NCI-H748 (cell line): Measurements from ENCODE around the gene LDLRAD2.

Experiments
- DNase-seq: peaks from one replicate; lab custom pipeline; 2025; ENCODE audit not compliant: unreplicated experiment; lab: John Stamatoyannopoulos, UW

Gene LDLRAD2

GRCh38 chr1:21842606-21843162 lies 30.6 kb downstream of the LDLRAD2 start:
- no peak for DNase-seq

- DNase-seq = no peak
Measured at GRCh38 chr1:21843208-21843607, 31.1 kb downstream of the LDLRAD2 start.

DNA sequence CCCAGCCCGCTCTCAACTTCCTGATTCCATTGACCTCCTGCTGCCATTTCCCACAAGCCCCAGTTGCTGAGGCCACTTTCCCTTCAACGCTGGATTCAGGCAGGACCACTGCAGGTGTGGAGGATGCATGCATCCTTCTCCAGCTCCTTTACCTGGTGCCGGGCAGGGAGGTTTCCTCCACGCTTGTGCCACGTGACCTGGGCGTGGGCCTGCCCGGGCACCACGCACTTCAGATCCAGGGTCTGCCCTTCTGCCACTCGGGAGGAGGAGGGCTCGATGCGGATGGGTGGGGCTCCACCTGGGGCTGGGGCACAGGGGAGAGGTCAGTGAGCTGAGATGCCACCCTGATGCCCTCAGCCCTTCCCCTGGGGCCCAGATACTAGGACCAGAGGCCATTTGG lies 31.9 kb downstream of the LDLRAD2 start:
- DNase-seq = no peak

DNA sequence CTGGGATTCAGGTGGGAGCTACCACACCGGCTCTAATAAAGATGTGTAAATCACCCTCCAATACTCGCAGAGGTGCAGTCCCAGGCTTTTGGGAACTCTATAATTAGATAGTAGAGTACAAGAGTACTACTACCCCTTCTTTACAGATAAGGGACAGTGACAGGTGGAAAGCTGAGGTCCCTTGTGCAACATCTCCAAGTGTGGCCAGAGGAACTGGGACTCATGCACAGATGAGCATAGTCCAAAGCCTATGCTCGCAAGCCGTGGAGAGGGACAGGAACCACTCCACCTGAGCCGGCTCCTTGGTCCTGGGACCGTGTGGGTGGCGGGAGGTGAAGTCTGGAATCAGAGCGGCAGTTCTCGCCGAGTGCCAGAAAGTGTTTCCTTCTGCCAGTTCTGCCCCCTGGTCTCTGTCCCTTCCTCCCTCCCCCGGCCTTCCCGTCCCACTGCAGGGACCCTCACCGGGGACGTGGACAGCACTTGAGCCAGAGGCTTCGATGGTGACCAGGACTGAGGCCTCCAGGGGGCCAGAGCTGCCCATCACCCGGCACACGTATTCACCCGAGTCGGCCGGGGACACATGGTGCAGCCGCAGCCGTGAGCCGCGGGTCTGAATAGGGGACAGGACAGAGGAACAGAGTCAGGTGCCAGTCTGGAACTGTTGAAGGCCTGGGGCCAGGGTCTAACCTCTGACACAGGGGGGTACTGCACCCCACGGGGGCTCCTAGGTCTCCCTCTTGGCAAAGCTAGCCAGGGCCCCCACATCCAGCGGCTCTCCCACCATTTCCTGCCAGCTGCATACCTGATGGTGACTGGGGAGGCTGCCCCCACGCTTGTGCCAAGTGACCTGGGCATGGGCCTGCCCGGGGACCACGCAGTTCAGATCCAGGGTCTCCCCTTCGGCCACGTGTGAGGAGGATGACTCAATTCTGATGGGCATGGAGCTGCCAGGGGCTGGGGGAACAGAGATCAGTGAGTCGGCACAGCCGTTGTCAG lies 33.9 kb downstream of the LDLRAD2 start:
- no peak for DNase-seq

DNA sequence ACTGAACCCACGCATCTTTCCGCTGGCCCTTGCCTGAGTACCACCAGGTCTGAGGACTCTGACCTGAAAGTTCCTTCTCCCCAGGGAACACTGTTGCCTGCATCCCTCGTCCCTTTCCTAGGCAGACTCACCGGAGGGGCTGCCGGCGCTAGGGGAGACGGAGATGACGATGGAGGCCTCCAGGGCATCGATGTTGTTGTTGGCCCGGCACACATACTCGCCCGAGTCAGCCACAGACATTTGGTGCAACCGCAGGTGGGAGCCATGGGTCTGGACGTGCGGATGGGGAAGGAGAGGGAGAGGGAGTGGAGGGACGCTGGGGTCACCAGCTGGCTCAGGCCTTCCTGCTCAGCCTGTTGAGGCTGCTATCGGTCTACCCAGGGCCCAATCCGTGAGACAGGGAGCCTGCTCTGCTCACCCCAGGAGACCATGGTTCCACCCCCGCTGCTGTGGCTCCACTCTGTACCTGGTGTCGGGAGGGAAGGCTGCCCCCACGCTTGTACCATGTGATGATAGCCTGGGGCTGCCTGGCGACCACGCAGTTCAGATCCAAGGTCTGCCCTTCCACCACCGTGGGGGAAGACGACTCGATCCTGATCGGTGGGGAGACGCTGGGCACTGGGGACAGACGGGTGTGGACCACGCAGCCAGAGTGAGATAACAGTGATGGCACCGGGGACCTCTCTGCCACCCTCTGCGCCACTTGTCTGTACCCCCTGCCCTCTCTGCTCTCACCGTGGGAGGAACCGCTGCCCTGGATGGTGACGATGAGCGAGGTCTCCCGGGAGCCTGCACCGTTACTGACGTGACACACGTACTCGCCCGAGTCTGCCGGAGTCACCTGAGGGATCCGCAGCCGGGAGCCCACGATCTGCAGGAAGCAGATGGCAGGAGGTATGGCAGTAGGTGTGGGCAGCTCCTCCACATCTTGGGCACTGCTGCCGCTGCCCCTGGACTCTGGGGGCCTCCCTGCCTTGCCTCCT lies 35.4 kb downstream of the LDLRAD2 start:
- no peak for DNase-seq

DNA sequence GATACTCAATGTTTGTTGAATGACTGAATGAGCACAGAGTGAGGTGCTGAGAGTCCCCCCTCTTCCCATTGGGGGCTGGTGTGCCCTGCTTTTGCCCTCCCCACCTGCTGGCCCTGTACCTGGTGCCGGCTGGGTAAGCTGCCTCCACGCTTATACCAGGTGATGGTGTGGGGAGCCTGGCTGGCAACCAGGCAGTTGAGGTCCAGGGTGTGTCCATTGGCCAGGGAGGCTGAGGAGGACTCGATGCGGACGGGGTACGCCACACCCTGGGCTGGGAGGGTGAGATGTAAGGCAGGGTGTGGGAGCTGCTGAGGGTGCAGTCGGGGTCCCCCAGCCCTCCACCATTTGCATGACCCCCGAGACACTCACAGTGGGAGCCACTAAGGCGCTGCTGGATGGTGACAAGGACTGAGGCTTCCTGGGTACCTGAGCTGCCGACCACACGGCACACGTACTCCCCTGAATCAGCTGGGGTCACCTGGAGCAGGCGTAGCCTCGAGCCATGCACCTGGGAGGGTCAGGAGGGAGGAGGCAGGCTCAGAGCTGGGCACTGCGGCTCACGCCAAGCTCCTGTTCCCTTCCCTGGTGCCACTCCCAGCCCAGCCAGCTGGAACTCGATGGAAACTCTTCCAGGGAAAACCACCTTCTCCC lies 36.6 kb downstream of the LDLRAD2 start:
- DNase-seq = no peak

DNA sequence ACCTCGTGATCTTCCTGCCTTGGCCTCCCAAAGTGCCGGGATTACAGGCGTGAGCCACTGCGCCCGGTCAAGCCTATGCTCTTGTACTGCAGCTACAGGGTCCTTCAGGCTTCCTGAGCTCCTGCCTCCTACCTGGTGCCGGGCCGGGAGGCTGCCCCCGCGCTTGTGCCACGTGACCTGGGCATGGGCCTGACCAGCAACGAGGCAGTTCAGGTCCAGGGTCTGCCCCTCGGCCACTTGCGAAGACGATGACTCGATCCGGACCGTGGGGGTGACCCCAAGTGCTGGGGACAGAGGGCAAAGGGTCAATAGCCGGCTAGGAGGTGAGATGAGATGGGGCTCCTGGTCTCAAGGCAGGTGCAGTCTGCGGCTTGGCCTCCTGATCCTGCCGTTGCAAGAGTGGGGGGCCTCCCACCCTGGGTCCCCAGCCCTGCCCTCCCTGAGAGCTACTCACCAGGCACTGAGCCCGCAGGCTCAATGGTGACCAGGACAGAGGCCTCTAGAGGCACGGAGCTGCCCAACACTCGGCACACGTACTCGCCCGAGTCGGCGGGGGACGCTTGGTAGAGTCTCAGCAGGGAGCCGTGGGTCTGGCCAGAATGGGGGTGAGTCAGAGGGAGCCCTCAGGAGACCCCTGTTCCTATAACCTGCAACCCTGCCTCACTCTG lies 38.0 kb downstream of the LDLRAD2 start:
- no peak for DNase-seq

DNA sequence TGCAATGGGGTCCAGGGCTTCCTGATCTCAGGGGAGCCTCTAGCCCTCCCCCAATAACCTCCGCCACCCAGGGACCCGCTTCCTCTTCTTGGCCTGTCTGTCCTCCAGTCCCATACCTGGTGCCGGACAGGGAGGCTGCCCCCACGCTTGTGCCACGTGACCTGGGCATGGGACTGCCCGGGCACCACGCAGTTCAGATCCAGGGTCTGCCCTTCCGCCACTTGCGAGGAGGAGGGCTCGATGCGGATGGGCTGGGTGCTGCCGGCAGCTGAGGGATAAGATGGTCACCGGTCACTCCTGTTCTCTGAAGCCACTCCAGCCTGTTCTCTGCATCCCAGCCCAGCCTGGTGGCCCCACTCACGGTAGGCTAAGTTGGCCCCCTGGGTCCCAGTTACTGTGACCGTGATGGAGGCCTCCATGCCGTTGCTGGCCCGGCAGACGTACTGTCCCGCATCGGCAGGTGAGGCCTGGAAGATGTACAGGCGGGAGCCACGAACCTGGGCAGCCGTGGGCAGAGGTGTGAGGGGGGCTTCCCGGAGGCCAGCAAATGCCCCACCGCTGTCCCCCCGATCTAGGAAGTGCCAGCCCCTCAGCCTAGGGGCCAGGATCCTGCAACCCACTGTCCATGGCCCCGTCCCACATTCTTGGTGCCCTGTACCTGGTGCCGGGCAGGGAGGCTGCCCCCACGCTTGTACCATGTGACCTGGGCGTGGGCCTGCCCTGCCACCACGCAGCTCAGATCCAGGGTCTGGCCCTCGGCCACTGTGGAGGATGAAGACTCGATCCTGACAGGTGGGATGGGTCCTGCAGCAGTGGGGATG lies 39.6 kb downstream of the LDLRAD2 start:
- no peak for DNase-seq

DNA sequence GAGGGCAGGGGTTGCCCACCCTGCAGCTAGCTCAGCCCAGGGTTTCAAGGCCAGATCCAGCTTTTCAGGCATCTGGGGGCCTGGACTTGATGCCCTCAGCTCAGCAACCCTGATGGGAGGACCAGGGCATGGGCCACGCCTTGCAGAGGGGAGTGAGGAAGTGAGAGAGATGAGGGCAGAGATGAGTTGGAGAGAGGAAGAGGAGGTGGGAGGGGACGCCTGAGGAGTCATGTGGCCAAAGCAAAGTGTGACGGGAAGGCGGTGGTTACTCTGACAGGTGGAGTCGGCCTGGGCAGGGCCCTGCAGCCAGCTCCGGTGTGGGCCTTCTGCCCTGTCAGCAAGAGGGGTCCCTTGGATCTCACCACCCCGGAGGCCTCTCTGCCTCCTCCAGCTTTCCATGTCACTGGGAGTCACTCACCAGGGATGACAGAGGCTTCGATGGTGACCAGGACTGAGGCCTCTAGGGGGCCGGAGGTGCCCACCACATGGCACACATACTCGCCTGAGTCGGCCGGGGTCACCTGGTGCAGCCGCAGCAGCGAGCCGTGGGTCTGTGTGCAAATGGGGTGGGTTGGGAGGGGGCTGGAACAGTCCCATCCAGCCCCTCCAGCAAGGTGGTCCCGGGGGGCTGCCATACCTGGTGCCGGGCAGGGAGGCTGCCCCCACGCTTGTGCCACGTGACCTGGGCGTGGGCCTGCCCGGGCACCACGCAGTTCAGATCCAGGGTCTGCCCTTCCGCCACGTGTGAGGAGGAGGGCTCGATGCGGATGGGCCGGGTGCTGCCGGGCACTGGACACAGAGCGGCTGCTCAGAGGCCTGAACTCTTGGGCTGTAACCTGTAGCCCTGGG lies 40.4 kb downstream of the LDLRAD2 start:
- no peak for DNase-seq

DNA sequence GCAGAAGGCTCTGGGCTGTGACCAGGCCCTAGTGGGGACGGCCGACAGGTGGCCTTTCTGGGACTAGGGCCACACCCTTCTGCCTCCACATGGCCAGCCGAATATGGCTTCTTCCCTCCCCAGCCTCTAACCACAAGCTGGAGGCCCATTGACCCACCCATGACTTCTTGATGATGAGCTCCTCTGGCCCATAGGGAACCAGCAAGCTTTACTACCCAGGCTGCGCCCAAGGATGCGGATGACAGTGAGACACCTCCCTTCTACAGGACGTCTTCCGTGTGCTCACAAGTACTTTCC lies 41.0 kb downstream of the LDLRAD2 start:
- DNase-seq = no peak

- no peak for DNase-seq
Measured at GRCh38 chr1:21854090-21854750, 42.2 kb downstream of the LDLRAD2 start.

DNA sequence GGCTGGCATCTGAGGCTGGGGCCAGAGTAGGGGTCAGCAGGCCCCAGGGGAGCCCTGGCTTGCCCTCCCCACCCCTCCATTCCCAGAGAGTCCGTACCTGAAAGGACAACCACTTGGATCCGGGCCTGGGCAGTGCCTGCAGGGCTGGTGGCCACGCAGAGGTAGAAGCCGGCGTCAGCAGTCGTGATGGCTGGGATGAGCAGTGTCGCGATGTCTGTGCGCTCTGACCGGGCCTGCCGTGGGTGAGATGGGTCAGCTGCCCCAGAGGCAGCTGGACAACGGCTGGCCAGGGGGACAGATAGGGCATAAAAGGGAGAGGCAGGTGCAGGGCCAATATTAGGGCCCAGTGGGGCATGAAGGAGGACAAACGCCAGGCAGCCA lies 42.7 kb downstream of the LDLRAD2 start:
- DNase-seq = no peak

DNA sequence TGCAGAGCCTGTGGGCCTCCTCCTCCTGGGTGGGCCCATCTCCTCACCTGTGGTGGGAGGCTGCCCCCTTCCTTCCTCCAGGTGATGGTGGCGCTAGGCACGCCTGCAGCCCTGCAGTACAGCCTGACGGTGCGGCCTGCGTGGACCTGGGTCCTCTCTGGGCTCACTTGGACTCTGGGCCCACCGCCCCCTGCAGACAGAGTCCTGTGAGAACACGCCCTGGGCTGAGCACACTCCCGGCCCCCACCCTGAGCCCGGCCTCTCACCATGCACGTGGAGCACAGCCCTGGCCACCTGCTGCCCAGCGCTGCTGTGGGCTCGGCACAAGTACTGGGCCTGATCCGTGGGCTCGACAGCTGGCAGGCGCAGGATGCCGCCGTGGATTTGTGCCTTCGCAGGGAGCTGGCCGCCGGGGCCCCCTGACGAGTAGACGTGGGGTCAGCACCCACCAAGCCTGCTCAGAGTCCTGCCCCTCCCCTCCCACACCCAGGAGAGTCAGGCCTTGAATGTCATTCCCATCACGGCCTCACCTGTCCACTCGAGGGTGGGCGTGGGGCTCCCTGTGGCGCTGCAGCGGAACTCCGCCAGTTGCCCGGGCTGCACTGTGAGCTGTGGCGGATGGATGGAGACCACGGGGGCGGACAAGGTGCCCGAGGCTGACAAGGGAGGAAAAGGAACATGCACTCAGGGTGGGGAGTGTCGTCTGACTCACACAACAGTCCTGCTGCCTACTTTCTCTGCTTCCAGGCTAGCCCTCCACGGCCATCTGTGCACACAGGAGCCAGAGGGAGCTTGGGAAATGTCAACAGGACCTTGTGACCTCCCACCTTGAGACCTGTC lies 43.4 kb downstream of the LDLRAD2 start:
- peak; percentile 5 for DNase-seq

DNA sequence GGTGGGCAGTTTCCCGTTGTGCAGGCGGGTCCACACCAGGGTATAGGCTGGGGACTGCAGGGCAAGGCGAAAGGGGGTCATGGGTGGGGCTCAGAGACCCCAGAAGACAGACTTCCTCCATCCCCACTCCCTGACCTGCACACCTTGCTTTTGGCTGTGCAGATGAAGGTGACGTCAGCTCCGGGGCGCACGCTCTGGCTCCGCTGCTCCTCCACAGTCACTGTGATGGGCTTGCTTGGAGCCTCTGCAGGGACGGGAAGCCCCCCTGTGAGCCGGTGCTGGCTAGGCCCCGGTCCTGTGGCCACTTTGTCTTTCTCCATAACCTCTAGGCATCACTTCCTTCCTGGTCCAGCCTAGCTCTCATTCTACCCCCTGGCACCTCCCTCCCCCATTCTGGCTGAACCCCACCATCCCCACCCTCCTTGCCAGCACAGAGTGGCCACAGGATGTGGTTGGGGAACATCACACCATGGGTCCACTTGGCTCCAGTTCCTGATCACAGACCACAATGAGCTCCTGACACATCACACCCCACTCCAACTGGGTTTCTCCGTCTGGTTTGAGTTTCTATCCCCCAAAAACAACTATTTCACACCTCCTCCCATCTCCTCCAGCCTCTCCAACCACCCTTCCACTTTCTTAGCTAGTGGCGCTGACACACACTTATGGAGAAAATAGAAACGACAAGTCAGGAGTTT lies 45.2 kb downstream of the LDLRAD2 start:
- DNase-seq = no peak

- no peak for DNase-seq
Measured at GRCh38 chr1:21857840-21858670, 46.0 kb downstream of the LDLRAD2 start.

DNA sequence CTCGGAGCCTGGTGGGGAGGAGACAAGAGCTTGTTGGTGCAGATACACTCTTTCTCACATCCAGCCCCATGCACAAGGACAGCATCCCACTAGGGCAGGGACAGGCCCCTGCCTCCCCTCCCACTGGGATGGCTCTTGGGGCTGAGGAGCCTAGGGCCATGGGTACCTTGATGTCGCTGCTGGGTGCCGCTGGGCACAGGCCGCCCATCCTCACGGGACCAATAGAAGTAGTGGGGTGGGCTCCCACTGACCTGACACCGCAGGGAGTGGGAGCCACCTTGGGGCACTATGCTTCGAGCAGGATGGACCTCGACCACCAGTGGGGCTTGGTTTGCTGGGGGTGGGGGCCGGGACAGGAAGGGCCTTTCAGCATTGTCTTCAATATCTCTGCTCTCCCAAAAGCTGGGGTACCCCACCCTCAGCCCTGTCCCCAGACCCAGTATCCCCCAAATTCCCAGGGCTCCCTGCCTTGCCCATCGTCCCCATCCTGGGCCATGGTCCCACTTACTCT lies 47.7 kb downstream of the LDLRAD2 start:
- DNase-seq = no peak
